H1 (cell line): Measurements from ENCODE around the gene CCDC106. TPM values are rescaled to one million over a fixed set of nuclear protein-coding genes. Genes with fewer than 3 reads are reported as not detected.

Source experiments
- RBBP5 ChIP-seq: IDR thresholded peaks from 2 replicates; pipeline ENCODE4 v1.7.1; 2012; ENCODE audit warnings: low read depth, mild to moderate bottlenecking, inconsistent platforms, low read length, moderate library complexity, borderline replicate concordance
- RXRA ChIP-seq: IDR thresholded peaks from 2 replicates; pipeline ENCODE4 v1.6.1; 2011; ENCODE audit warnings: low read depth, mild to moderate bottlenecking, low read length, moderate library complexity; ENCODE audit not compliant: insufficient read depth
- SIN3A ChIP-seq, 2 experiments: IDR thresholded peaks in 1 of 2; conservative IDR thresholded peaks in 1 of 2; 2 replicates each; pipeline ENCODE4 v1.6.1; 2011 to 2012; ENCODE audit warnings: low read length in 2 of 2, improper control_type of control experiment in 1 of 2, low read depth in 1 of 2, mild to moderate bottlenecking in 1 of 2
- polyA plus RNA-seq, 7 experiments: library from polyadenylated mRNA; depleted of rRNA in 3 of 7; stranded (reverse) in 5 of 7; unstranded in 2 of 7; fragments of >200 nt in 5 of 7; fragments of 200-250 nt in 2 of 7; gene quantifications; 1 replicate in 5 of 7; 2 replicates in 1 of 7; 4 replicates in 1 of 7; pipeline versions ENCODE4 v1.2.1 to v1.2.3, GENCODE V29; 2011 to 2013; ENCODE audit warnings: missing spikeins in 2 of 7, mixed read lengths in 2 of 7
- total RNA-seq: library from RNA; stranded (reverse); fragmentation: NEBNext Ultra II Directional; extraction: Animal tissue kit (Norgen Biotek cat#: 25700); gene quantifications from 2 replicates; pipeline ENCODE4 v1.2.1, GENCODE V29; 2021
- TF ChIP-seq, protein P1 (sequence below): IDR thresholded peaks from 2 replicates; pipeline ENCODE4 v1.6.1; 2012; ENCODE audit warnings: inconsistent platforms

The CCDC106 gene
- total and polyA plus RNA-seq, 2 of the 8 experiments (the other 6 are each of a cell fraction or from before 2014, with no cell fraction given), result 12.0 to 20.1 TPM

GRCh38 chr19:55672418-55672817, 24.4 kb downstream of the CCDC106 start (continued):
- TF ChIP-seq SIN3A (conservative IDR thresholded peaks at IDR 0.05 in 1 of 2, IDR thresholded peaks at IDR 0.05 in 1 of 2; ENCODE audit: low read depth in 1 of 2, low read length in 2 of 2) (no peak), RXRA (no peak), RBBP5 (no peak)
- TF ChIP-seq, protein P1, sequence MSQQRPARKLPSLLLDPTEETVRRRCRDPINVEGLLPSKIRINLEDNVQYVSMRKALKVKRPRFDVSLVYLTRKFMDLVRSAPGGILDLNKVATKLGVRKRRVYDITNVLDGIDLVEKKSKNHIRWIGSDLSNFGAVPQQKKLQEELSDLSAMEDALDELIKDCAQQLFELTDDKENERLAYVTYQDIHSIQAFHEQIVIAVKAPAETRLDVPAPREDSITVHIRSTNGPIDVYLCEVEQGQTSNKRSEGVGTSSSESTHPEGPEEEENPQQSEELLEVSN, result no peak
